SK-N-SH treated with all-trans-retinoic acid at 6 μM for 48 hours (cell line): ENCODE data around the gene GATA6.

ENCODE experiments used
- GLIS3 ChIP-seq: fragments of 250-450 bp; sonication (Bioruptor Pico); IDR thresholded peaks from 2 replicates; pipeline ENCODE4 v1.5.0; 2020; ENCODE audit warnings: mild to moderate bottlenecking, moderate library complexity
- RARB ChIP-seq: fragments of 250-450 bp; sonication (Bioruptor Pico); IDR thresholded peaks from 2 replicates; pipeline ENCODE4 v1.8.0; 2021; ENCODE audit warnings: mild to moderate bottlenecking, moderate library complexity

DNA sequence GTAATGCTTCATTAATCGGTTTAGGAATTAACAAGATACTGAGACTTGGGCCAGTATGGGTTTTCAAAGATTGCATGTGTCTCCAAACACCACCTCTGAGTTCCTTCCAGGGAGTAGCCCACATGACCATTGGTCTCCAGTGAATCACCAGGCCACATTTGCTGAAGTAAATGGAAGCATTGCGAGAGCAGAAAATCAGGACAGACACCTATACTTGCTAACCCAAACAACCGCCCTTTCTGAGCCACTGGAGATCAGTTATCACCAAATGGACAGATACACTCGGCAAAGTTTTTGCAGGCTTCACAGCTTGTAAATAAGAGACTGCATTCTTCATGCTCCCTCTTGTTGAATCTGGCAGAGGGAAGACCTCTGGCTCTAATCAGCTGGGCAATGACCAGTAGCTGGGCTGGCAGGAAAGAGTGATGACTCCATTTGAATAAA is 40.9 kb downstream of the GATA6 start:
- no peak for TF ChIP-seq RARB (CRISPR knock-in tag)
- TF ChIP-seq GLIS3 = no peak
